Fibroblast of villous mesenchyme (primary cell): Measurements from ENCODE around the gene NXPH1. TPM values are rescaled to one million over a fixed set of nuclear protein-coding genes. Genes with fewer than 3 reads are reported as not detected.

Source experiments
- DNase-seq: peaks from one replicate; pipeline ENCODE4 v3.0.0-alpha.2; 2010; ENCODE audit warnings: low read depth
- H3K4me3 ChIP-seq: 2 replicates; pipeline ENCODE4 v1.5.1; 2011; ENCODE audit warnings: low read depth, mild to moderate bottlenecking, low read length
- total RNA-seq: library from RNA; depleted of rRNA; stranded (reverse); fragments of >200 nt; gene quantifications from 2 replicates; pipeline ENCODE4 v1.2.3, GENCODE V29; 2012
- TF ChIP-seq, protein P1 (sequence below): IDR thresholded peaks from 2 replicates; pipeline ENCODE4 v1.5.1; 2012; ENCODE audit warnings: low read depth, mild to moderate bottlenecking, low read length; ENCODE audit not compliant: insufficient read depth

Gene NXPH1
- total RNA-seq, 1 donor = not detected

DNA sequence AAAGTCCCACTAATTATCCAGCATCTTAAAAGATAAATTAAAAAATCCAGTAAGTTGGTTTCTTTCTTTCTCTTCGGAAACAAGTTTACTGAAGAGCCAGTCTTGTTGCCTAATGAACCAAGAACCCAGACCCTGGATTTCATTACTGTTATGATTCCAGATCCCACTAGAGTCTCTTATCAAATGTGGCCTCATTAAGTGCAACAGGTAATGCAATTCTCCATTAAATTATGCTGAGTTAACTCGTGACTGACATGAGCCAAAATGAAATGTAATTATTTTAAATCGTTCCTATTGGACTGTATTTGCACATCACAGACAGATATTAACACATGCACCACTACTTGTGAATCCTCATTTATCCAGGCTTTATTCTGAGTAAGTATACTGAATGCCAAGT is 115.6 kb downstream of the NXPH1 start:
- TF ChIP-seq, protein P1, sequence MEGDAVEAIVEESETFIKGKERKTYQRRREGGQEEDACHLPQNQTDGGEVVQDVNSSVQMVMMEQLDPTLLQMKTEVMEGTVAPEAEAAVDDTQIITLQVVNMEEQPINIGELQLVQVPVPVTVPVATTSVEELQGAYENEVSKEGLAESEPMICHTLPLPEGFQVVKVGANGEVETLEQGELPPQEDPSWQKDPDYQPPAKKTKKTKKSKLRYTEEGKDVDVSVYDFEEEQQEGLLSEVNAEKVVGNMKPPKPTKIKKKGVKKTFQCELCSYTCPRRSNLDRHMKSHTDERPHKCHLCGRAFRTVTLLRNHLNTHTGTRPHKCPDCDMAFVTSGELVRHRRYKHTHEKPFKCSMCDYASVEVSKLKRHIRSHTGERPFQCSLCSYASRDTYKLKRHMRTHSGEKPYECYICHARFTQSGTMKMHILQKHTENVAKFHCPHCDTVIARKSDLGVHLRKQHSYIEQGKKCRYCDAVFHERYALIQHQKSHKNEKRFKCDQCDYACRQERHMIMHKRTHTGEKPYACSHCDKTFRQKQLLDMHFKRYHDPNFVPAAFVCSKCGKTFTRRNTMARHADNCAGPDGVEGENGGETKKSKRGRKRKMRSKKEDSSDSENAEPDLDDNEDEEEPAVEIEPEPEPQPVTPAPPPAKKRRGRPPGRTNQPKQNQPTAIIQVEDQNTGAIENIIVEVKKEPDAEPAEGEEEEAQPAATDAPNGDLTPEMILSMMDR = no peak
- DNase-seq = no peak
- no peak overlapping the region for H3K4me3 ChIP-seq

DNA sequence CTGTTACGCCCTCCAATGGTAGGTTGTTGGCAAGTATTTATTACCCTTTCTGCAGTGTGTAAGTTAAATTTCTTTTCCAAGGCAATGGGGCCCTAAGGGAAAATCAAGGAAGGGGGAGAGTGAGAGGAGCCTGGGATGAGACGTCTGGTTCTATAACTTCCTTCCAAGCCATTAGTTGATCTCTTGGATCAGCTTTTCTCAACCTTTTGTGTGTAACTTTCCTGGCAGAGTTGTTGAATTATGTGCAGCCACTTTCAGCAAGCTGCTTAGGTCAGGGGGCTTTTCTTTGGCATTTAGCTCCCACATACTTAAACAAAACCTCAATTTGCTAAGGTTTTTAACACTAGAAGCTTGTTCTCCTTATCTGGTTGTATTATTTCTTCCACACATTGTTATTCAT is 127.1 kb downstream of the NXPH1 start:
- TF ChIP-seq, protein P1 = no peak
- no peak for DNase-seq
- H3K4me3 ChIP-seq = no peak overlapping the region

DNA sequence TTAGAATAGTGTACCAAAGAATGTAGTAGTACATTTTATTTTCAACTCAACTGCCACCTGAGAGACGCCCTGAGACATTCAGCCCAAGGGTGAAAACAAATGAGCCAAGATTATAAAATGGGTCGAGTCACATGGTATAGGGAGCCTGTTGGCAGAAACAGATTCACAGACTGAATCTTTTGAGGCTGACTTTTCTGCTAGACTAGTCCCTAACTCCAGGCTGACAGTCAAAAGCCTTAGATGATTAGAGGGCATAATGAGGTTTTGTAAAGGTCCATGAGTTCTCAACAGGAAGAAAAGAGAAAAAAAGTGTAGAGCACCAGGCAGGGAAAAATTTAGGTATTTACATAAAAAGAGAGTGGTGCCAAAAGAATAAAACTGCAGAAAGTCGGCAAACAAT is 128.0 kb downstream of the NXPH1 start:
- TF ChIP-seq, protein P1 = no peak
- no peak overlapping the region for H3K4me3 ChIP-seq
- no peak for DNase-seq

DNA sequence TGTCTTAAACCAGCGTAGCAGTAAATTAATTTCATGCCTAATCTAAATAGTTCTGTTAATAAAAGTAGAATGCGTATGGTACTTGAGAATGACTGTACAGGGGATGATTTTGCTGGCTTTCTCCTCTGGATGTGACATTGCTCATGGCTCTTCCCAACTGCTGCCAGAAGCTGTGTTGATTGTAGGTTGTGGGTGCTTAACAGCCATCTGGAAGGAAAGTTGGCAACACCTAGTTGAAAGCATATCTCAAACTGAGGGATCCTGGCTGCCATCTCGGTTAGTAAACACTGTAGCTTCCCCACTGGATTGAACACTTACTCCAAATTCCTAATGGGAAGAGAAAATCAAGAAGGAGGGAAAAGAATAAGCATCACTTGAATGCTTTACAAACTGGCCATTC is 130.9 kb downstream of the NXPH1 start:
- no peak for DNase-seq
- TF ChIP-seq, protein P1 = no peak
- no peak overlapping the region for H3K4me3 ChIP-seq

DNA sequence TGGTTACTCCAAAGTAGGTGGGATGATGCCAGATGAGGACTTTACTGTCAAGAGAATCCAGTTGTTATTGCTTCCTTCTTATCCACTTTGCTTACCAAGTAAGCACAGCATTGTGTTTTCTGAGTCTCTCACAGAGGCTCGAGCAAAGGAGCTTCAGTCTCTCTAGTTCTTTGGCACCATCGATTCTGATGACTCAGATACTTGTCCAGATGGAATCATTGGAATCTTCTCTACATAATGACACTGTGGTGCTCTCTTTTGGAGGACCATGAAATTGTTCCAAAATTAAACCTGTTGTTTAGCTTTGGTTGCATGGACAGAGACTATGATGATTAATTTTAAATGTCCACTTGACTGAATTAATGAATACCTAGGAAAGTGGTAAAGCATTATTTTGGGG is 132.6 kb downstream of the NXPH1 start:
- TF ChIP-seq, protein P1 = no peak
- no peak for DNase-seq
- no peak overlapping the region for H3K4me3 ChIP-seq

DNA sequence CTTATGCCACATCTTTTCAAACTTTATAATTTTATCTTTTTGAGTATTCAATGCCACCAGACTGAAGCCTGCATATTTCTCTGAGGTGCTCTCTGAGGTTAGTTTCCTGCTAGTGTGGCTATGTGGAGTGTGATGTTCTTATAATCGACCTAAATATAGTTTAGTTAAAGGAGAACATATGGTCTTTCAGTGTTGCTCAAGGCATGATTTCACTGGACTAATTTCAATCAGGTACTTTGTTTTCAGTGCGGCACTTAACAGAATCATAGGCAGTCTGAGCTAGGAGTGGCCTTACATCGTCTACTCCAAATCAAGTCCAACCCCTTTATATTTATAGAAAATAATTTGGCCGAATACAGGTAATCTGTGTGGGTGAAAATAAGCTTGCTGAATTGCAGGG is 134.2 kb downstream of the NXPH1 start:
- TF ChIP-seq, protein P1 = no peak
- no peak for DNase-seq
- H3K4me3 ChIP-seq = no peak overlapping the region

DNA sequence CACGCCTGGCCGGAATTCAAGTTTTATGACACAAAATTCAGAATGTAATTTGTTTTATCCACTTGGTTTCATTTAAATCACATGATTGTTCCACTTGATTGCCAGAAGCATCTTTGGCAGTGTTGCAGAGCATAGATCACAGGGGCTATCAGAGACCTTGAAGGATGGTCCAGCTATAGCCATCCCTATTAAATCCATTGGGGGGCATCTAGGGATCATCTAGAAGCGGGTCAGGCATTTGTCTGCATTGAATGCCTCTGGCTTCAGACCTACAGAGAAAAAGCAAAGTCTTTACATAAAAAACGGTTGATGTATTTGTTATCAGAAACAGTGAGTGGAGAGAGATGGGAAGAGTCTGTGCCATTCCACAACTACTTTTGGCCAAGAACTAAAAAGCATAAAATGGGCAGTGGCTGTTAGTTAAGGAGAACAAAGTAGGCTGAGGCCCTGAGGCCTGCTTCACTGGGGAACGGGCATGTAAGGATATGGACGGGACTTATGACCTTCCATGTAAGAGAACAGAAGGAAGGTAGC is 146.3 kb downstream of the NXPH1 start:
- TF ChIP-seq, protein P1 = no peak
- no peak for DNase-seq
- H3K4me3 ChIP-seq = no peak overlapping the region
